ENCODE data around the gene CDR2. TPM values are rescaled to one million over a fixed set of nuclear protein-coding genes. Genes with fewer than 3 reads are reported as not detected.
"Not testable (repeated sequence)": the region's sequence is repeated elsewhere in the genome, so short reads cannot be mapped to it uniquely, and the experiment has no call there.

Gene CDR2
- total RNA-seq (2014; rRNA removed; shearing (Covaris generic)) = 34.2 and 34.6 TPM in 2 replicates

GRCh38 chr16:22374311-22375116, at the start of gene CDR2:
TSS of gene CDR2 (minus strand) at chr16:22374619. CDS start at chr16:22374309, 310 bp downstream.
- DNase-seq (ENCODE audit: low spot score) = peak; percentile 95

DNA sequence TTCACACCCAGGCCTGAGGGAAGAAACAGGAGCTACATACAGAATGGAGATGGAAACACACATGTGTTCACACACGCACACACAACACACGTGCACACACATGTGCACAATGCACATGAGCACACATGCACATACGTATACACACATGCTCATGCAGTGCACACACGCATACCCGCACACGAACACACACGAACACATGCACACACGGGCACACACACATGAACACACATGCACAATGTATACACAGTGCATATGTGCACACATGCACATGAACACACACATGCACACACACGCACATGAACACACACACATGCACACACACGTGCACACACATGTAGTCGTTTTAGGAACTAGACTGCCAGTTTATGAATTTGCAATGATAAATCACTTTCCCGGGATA, 49.3 kb upstream of the CDR2 start:
- DNase-seq (ENCODE audit: low spot score) = no peak

- no peak for DNase-seq (ENCODE audit: low spot score)
Observed at GRCh38 chr16:22421136-22421535, 46.7 kb upstream of the CDR2 start.

GRCh38 chr16:22420606-22421135, 46.3 kb upstream of the CDR2 start:
- no peak for DNase-seq (ENCODE audit: low spot score)

DNA sequence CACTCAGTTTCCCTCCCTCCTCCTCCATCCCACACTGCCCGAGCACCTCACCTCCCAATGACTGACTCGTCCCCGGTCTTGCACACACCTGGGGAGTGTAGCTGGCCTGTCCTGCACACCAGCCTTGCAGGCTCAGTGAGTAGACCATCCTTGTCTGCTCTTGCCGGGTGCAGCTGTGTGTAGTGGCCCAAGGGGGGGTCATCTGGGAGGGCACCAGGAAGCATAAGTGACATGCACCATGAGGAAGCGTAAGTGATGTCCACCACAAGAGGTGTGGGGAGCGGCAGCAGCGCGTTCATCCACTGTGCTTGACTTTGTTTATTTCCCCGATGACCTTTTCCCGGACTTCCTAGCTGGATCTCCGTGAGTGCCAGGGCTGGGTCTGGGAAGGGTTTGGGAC, 45.5 kb upstream of the CDR2 start:
- DNase-seq (ENCODE audit: low spot score) = no peak

GRCh38 chr16:22418826-22419225, 44.4 kb upstream of the CDR2 start:
- no peak for DNase-seq (ENCODE audit: low spot score)

DNA sequence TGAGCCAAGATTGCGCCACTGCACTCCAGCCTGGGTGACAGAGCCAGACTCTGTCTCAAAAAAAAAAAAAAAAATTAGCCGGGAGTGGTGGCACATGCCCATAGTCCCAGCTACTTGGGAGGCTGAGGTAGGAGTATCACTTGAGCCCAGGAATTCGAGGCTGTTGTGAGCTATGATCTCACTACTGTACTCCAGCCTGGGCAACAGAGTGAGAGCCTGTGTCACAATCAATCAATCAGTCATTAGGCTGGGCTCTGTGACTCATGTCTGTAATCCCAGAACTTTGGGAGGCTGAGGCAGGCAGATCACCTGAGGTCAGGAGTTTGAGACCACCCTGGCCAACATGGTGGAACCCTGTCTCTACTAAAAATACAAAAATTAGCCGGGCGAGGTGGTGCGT, 43.4 kb upstream of the CDR2 start:
- DNase-seq (ENCODE audit: low spot score) = not testable (repeated sequence)

DNA sequence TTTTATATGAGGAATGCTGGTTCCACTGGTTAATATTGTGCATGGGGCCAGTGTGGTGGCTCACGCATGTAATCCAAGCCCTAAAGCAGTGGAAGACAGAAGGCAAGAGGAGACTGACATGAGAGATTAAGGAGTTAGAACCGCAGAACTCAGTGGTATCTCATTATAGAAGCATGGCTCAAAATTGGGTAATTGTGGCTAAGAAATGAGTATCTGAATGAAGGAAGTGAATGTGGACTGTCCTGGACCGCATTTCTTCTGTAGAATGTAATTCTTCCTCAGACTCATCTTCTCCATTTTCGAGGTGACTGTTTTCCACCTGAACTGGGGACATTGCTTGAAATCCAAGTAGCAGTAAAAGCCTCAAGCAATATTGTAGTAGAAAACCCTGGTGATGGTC, 42.6 kb upstream of the CDR2 start:
- no peak for DNase-seq (ENCODE audit: low spot score)

DNA sequence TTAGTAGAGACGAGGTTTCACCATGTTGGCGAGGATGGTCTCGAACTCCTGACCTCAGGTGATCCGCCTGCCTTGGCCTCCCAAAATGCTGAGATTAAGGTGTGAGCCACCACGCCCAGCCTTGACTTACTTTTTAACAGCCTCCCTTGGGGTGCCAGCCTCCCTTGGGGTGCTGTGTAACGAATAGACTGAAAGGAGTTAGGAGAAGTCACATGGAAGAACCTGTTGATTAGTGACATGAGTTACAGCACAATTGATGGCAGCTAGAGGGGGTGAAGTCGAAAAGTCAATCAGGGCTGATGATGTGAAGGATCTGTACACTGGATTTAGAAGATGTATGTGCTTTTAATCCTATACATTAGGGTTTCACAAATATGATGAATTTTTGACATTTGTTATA, 39.4 kb upstream of the CDR2 start:
- DNase-seq (ENCODE audit: low spot score) = no peak

GRCh38 chr16:22407486-22407885, 33.1 kb upstream of the CDR2 start:
- DNase-seq (ENCODE audit: low spot score) = no peak

GRCh38 chr16:22402191-22402590, 27.8 kb upstream of the CDR2 start:
- no peak for DNase-seq (ENCODE audit: low spot score)

GRCh38 chr16:22400900-22401299, 26.5 kb upstream of the CDR2 start:
- DNase-seq (ENCODE audit: low spot score) = no peak

DNA sequence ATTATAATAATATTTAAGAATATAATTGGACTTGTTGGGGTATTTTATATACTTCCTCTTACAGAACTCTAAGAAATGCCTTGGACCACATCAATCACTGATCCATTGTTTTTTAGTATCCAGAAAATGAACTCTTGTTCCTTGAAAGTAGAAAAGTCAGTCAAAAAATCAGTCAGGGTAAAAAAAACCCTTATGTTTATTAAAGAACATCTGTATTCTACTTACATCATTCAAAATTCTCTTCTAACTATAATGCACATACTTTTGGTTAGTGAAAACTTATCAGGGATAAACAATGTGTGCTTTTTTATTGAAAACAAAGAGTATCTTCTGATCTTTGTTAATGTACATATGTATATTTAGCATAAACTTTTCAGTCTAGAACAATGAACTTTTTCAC, 23.5 kb upstream of the CDR2 start:
- DNase-seq (ENCODE audit: low spot score) = no peak

- DNase-seq (ENCODE audit: low spot score) = peak; percentile 66
Observed at GRCh38 chr16:22397464-22397863, 23.0 kb upstream of the CDR2 start.

DNA sequence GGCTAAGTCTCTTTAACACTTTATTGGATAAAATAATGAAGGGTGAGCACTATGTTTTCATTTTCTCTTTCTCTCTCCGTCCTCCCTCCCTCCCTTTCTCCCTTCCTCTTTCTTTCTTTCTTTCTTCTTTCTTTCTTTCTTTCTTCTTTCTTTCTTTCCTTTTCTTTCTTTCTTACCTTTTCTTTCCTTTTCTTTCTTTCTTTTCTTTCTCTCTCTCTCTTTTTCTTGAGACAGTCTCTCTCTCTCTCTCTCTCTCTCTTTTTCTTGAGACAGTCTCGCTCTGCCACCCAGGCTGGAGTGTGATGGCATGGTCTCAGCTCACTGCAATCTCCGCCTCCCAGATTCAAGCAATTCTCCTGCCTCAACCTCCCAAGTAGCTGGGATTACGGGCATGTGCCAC, 21.5 kb upstream of the CDR2 start:
- no peak for DNase-seq (ENCODE audit: low spot score)

- DNase-seq (ENCODE audit: low spot score) = no peak
Observed at GRCh38 chr16:22394121-22394520, 19.7 kb upstream of the CDR2 start.

GRCh38 chr16:22388101-22388644, 13.8 kb upstream of the CDR2 start:
- no peak for DNase-seq (ENCODE audit: low spot score)

GRCh38 chr16:22386976-22387375, 12.6 kb upstream of the CDR2 start:
- DNase-seq (ENCODE audit: low spot score) = peak; percentile 90

DNA sequence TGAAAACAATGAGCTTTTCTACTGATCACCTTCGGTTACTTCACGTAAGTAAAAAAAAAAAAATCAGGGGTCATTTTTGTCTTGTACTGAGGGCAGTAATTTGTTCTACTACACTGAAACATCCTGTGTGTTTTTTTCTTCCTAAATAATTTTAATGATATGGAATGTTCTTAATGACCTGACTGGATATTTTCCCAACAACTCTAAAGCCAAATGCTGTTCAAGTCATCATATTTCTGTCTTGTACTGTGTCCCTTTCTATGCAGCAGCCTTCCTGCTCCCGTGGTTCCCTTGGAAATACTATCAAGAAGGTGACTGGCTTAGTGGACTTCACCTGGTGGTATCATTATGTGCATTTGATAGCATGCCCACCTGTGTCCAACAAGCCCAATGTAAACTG, 10.8 kb upstream of the CDR2 start:
- DNase-seq (ENCODE audit: low spot score) = no peak

DNA sequence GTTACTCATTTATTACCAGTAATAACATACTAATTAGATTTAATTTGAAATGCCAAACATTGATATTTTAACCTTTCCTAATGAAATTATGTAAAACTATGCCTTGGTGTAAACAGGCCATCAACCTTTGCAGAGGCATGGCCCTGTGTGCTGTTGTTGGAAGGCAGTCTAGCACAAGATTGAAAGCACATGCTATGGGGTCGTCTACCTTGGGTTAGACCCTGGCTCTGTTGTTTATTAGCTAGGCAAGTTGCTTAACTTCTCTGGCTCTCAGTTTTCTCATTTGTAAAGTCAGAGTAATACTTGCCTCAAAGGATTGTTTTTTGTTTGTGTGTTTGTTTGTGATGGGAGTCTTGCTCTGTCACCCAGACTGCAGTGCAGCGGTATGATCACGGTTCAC, 9.4 kb upstream of the CDR2 start:
- DNase-seq (ENCODE audit: low spot score) = no peak

DNA sequence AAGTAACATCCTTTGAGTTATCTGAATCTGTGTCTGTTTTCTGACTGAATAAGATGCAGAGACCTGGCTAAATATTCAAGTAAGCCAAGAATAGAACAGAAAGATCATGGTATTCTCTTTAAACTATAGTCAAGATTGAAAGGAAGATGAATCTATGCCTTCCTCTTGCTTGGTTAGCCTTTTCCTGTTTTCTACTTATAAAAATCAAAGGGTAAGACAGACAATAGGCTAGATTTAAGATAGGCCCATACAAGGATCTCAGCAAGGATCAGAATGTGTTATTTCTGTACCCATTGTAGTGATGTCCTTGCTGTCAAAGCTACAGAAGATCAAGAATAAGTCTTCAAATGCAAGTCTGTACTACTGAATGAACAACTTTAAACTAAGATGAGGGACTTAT, 7.0 kb upstream of the CDR2 start:
- DNase-seq (ENCODE audit: low spot score) = no peak

GRCh38 chr16:22380529-22380928, 6.1 kb upstream of the CDR2 start:
- no peak for DNase-seq (ENCODE audit: low spot score)

DNA sequence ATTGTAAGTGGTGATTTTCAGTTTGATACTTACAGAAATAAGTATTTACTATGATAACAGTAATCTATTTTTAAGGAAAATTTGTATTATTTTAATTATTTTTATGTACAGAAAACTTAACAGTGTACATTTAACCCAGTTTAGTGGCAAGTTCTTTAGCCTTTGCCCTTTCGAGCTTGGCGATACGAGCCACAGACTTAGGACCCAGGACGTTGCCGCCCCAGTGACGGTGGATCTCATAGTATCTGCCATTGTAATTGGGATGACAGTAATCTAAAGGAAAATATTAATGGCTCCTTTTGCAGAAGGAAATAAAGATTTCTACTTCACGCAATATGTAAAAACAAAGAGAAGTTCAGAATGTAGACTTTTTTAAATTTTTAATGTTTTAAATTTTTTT, 5.2 kb upstream of the CDR2 start:
- no peak for DNase-seq (ENCODE audit: low spot score)
